Measurements from ENCODE around the gene IRF6. TPM values are rescaled to one million over a fixed set of nuclear protein-coding genes. Genes with fewer than 3 reads are reported as not detected.

IRF6 gene
- total and polyA plus RNA-seq, 2 donors (not counting 1 experiment from before 2014, with no cell fraction given) = 0.18 to 1.1 TPM

DNA sequence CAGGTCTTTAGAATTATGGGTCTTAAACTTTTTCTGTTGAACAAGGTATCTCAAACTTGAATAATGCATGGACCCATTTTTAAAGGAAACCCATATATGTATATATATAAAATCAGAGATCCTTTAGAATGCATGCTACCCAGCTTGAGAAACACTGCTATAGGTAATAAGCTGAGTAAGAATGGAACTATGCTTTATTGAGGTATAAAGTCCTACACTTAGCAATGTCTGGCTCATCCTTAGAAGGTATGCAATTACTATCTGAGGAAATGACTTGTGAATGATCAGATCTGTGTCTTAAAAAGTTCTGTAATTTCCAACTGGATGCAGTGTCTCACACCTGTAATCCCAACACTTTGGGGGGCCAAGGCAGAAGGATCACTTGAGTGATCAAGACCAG is 38.8 kb downstream of the IRF6 start:
- intact Hi-C loops (cut with micrococcal nuclease) = loop anchor here (5.0 kb wide), 1 partner anchor 60 kb away; the partner anchor contains the start of gene UTP25
- Mint-ChIP-seq H3K9me3 (ENCODE audit: insufficient read depth) (no peaks in the 10 kb centered on the region), H3K4me1 (peaks cover 41% of the 10 kb centered on the region), H3K4me3 (peak overlapping the region; percentile 19), H3K27me3 (no peaks in the 10 kb centered on the region), H3K27ac (no peak overlapping the region)
- H3K9ac ChIP-seq (ENCODE audit: low read length) = no peak overlapping the region
- H3K4me1 ChIP-seq (ENCODE audit: control insufficient read depth in 2 of 2, insufficient read depth in 2 of 2, low read length in 2 of 2) = peaks cover 42 to 58% of the 10 kb centered on the region in 2 donors
- ChIA-PET CTCF (interaction anchor here (1.0 to 5.3 kb wide), 6 partner anchors 8 to 56 kb away, joined by 3 to 48 read pairs (median 10); partner anchors contain the start of genes C1orf74 and TRAF3IP3), POLR2A (interaction anchor here (0.9 to 4.2 kb wide), 4 partner anchors 8 to 1559 kb away, joined by 3 to 40 read pairs (median 4); partner anchors contain the start of genes C1orf74, TRAF3IP3 and TRAF5)
- no peak overlapping the region for H2AFZ ChIP-seq (ENCODE audit: insufficient read depth, low read depth, low read length, poor library complexity, severe bottlenecking)
- no peak overlapping the region for H3K4me3 ChIP-seq (ENCODE audit: control extremely low read depth in 1 of 5, extremely low read depth in 1 of 5, insufficient read depth in 1 of 5, low read depth in 2 of 5, low read length in 4 of 5)
- H3K27me3 ChIP-seq (replicated peaks in 1 of 4; ENCODE audit: control extremely low read depth in 1 of 4, control insufficient read depth in 3 of 4, insufficient read depth in 4 of 4, low read length in 3 of 4) = no peaks in the 10 kb centered on the region
- ATAC-seq (ENCODE audit: low read depth) (no peak), DNase-seq (no peak)
- H4K20me1 ChIP-seq (ENCODE audit: control insufficient read depth, insufficient read depth, low read length, poor library complexity, severe bottlenecking) = peaks cover 15% of the 10 kb centered on the region
- TF ChIP-seq, protein P1, sequence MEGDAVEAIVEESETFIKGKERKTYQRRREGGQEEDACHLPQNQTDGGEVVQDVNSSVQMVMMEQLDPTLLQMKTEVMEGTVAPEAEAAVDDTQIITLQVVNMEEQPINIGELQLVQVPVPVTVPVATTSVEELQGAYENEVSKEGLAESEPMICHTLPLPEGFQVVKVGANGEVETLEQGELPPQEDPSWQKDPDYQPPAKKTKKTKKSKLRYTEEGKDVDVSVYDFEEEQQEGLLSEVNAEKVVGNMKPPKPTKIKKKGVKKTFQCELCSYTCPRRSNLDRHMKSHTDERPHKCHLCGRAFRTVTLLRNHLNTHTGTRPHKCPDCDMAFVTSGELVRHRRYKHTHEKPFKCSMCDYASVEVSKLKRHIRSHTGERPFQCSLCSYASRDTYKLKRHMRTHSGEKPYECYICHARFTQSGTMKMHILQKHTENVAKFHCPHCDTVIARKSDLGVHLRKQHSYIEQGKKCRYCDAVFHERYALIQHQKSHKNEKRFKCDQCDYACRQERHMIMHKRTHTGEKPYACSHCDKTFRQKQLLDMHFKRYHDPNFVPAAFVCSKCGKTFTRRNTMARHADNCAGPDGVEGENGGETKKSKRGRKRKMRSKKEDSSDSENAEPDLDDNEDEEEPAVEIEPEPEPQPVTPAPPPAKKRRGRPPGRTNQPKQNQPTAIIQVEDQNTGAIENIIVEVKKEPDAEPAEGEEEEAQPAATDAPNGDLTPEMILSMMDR (IDR thresholded peaks at IDR 0.05) = no peak
- no peak for TF ChIP-seq EZH2 (IDR thresholded peaks at IDR 0.05; ENCODE audit: borderline replicate concordance, insufficient read depth, low read depth, low read length, poor library complexity, severe bottlenecking)
- H3K4me2 ChIP-seq (replicated peaks; ENCODE audit: low read depth, low read length, poor library complexity, severe bottlenecking) = peak overlapping the region; percentile 71
- H3K9me3 ChIP-seq (ENCODE audit: control extremely low read depth in 1 of 3, control insufficient read depth in 2 of 3, insufficient read depth in 1 of 3, low read length in 2 of 3) = no peaks in the 10 kb centered on the region
- H3K36me3 ChIP-seq (replicated peaks in 1 of 2; ENCODE audit: control extremely low read depth in 1 of 2, control insufficient read depth in 1 of 2, extremely low read depth in 1 of 2, insufficient read depth in 2 of 2, low read length in 1 of 2) = peaks cover 8 to 50% of the 10 kb centered on the region in 2 experiments
- peak overlapping the region; percentile 57 to 87 for H3K27ac ChIP-seq (ENCODE audit: low read length in 2 of 2)
- peaks cover 90% of the 10 kb centered on the region for H3K79me2 ChIP-seq (ENCODE audit: control insufficient read depth, insufficient read depth, low read length)

DNA sequence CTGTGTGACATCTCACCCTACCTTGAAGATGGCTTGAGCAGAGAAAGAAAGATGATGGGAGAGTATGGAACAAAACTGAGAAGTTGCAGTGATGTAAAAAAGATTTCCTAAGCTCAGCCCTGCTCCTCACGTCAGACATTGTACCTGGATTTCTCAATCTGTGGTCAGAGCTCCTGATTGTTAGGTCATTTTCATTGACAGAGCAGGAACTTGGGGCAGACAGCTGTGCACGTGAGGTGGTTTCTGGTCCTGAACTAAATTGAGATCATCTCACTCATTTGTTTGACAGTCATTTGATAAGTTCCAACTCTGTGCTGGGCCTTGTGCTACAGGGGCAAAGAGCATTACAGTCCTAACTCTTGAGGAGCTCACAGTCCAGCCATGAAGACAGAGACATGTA is 39.9 kb downstream of the IRF6 start:
- CTCF ChIA-PET = interaction anchor here (1.8 to 5.3 kb wide), 3 partner anchors 9 to 17 kb away, joined by 10 to 48 read pairs (median 10); partner anchors contain the start of gene TRAF3IP3
- Mint-ChIP-seq H3K4me3 (peak overlapping the region; percentile 59), H3K9me3 (ENCODE audit: insufficient read depth) (no peaks in the 10 kb centered on the region), H3K27me3 (no peaks in the 10 kb centered on the region), H3K27ac (no peak overlapping the region), H3K4me1 (peaks cover 52% of the 10 kb centered on the region)
- 68% methylated on average over 2 of the region's 2 CpGs for WGBS (ENCODE audit: insufficient coverage)
- peaks cover 38 to 52% of the 10 kb centered on the region in 2 donors for H3K4me1 ChIP-seq (ENCODE audit: control insufficient read depth in 2 of 2, insufficient read depth in 2 of 2, low read length in 2 of 2)
- H2AFZ ChIP-seq (ENCODE audit: insufficient read depth, low read depth, low read length, poor library complexity, severe bottlenecking) = no peak overlapping the region
- H3K27me3 ChIP-seq (replicated peaks in 1 of 4; ENCODE audit: control extremely low read depth in 1 of 4, control insufficient read depth in 3 of 4, insufficient read depth in 4 of 4, low read length in 3 of 4) = no peaks in the 10 kb centered on the region
- H3K4me2 ChIP-seq (replicated peaks; ENCODE audit: low read depth, low read length, poor library complexity, severe bottlenecking) = no peak overlapping the region
- TF ChIP-seq, protein P1 (IDR thresholded peaks at IDR 0.05) = no peak
- TF ChIP-seq EZH2 (IDR thresholded peaks at IDR 0.05; ENCODE audit: borderline replicate concordance, insufficient read depth, low read depth, low read length, poor library complexity, severe bottlenecking) = no peak
- peaks cover 8 to 55% of the 10 kb centered on the region in 2 experiments for H3K36me3 ChIP-seq (replicated peaks in 1 of 2; ENCODE audit: control extremely low read depth in 1 of 2, control insufficient read depth in 1 of 2, extremely low read depth in 1 of 2, insufficient read depth in 2 of 2, low read length in 1 of 2)
- DNase-seq (no peak), ATAC-seq (ENCODE audit: low read depth) (no peak)
- H4K20me1 ChIP-seq (ENCODE audit: control insufficient read depth, insufficient read depth, low read length, poor library complexity, severe bottlenecking) = peaks cover 11% of the 10 kb centered on the region
- intact Hi-C loops (cut with micrococcal nuclease) = loop anchor here (5.0 kb wide), 1 partner anchor 61 kb away; the partner anchor contains the start of gene UTP25
- no peaks in the 10 kb centered on the region for H3K9me3 ChIP-seq (ENCODE audit: control extremely low read depth in 1 of 3, control insufficient read depth in 2 of 3, insufficient read depth in 1 of 3, low read length in 2 of 3)
- H3K9ac ChIP-seq (ENCODE audit: low read length) = no peak overlapping the region
- H3K79me2 ChIP-seq (ENCODE audit: control insufficient read depth, insufficient read depth, low read length) = peaks cover 97% of the 10 kb centered on the region
- peak overlapping the region; percentile 22 to 87 for H3K27ac ChIP-seq (ENCODE audit: low read length in 2 of 2)
- POLR2A ChIA-PET = interaction anchor here (1.2 to 4.2 kb wide), 2 partner anchors 10 to 18 kb away, joined by 3 to 40 read pairs; partner anchors contain the start of genes C1orf74 and TRAF3IP3
- no peak overlapping the region for H3K4me3 ChIP-seq (ENCODE audit: control extremely low read depth in 1 of 5, extremely low read depth in 1 of 5, insufficient read depth in 1 of 5, low read depth in 2 of 5, low read length in 4 of 5)

All from B cell (primary cell).